ENCODE results near the gene DDIT4.

DDIT4 gene

GRCh38 chr10:72274730-72275350 lies 1.1 kb downstream of the DDIT4 start:
- peak overlapping the region; percentile 69 for H3K4me2 ChIP-seq (ENCODE audit: insufficient read depth, low read length, poor library complexity, severe bottlenecking)
- H2BK12ac ChIP-seq (ENCODE audit: low read length), result no peak overlapping the region
- no peak overlapping the region for H2BK15ac ChIP-seq (ENCODE audit: low read length)
- no peaks in the 10 kb centered on the region for H3K9me3 ChIP-seq (replicated peaks in 1 of 2; ENCODE audit: control insufficient read depth in 2 of 2, insufficient read depth in 1 of 2, low read depth in 1 of 2, low read length in 2 of 2)
- no peaks in the 10 kb centered on the region for H3K27me3 ChIP-seq (ENCODE audit: control insufficient read depth in 3 of 3, insufficient read depth in 3 of 3, low read depth in 1 of 3, low read length in 3 of 3)
- H3K9ac ChIP-seq (ENCODE audit: low read depth, low read length, poor library complexity), result peak overlapping the region; percentile 99
- peak overlapping the region; percentile 89 to 93 for H3K4me3 ChIP-seq (ENCODE audit: low read length in 2 of 2)
- H2BK5ac ChIP-seq (ENCODE audit: low read length), result peak overlapping the region; percentile 96
- H4K91ac ChIP-seq (ENCODE audit: low read depth, low read length, poor library complexity), result no peak overlapping the region
- no peak overlapping the region for H4K8ac ChIP-seq (ENCODE audit: low read depth, low read length)
- peak overlapping the region; percentile 29 for H3K18ac ChIP-seq (ENCODE audit: low read length)
- no peak overlapping the region for H2BK120ac ChIP-seq (ENCODE audit: low read depth, low read length)
- no peak overlapping the region for H3K27ac ChIP-seq (replicated peaks; ENCODE audit: low read length)
- no CpG with 5 or more reads among the region's 26 CpGs for WGBS, 2 donors (ENCODE audit: extremely low coverage in 2 of 2, insufficient read length in 2 of 2, insufficient replicate concordance in 1 of 2)
- H2AFZ ChIP-seq (ENCODE audit: low read length), result no peak overlapping the region
- H3K4me1 ChIP-seq (ENCODE audit: control insufficient read depth in 2 of 2, insufficient read depth in 1 of 2, low read depth in 1 of 2, low read length in 2 of 2), result peaks cover 26 to 41% of the 10 kb centered on the region in 2 donors
- H2AK5ac ChIP-seq (ENCODE audit: low read depth, low read length), result no peak overlapping the region
- H3K79me1 ChIP-seq (ENCODE audit: low read depth, low read length), result peaks cover 11% of the 10 kb centered on the region
- DNase-seq (ENCODE audit: low spot score), result no peak
- H3K36me3 ChIP-seq (replicated peaks in 1 of 2; ENCODE audit: control insufficient read depth in 2 of 2, insufficient read depth in 2 of 2, low read length in 2 of 2), result peaks cover 15 to 22% of the 10 kb centered on the region in 2 donors
- no peak overlapping the region for H3K14ac ChIP-seq (ENCODE audit: low read length)
- peak overlapping the region; percentile 100 for H3K23ac ChIP-seq (ENCODE audit: low read depth, low read length, poor library complexity)
- no peak overlapping the region for H3K4ac ChIP-seq (ENCODE audit: low read length)

DNA sequence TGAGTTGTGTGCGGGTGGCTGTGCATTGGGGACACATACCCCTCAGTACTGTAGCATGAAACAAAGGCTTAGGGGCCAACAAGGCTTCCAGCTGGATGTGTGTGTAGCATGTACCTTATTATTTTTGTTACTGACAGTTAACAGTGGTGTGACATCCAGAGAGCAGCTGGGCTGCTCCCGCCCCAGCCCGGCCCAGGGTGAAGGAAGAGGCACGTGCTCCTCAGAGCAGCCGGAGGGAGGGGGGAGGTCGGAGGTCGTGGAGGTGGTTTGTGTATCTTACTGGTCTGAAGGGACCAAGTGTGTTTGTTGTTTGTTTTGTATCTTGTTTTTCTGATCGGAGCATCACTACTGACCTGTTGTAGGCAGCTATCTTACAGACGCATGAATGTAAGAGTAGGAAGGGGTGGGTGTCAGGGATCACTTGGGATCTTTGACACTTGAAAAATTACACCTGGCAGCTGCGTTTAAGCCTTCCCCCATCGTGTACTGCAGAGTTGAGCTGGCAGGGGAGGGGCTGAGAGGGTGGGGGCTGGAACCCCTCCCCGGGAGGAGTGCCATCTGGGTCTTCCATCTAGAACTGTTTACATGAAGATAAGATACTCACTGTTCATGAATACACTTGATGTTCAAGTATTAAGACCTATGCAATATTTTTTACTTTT lies 1.8 kb downstream of the DDIT4 start:
- Histone ChIP-seq H3K23ac (ENCODE audit: low read depth, low read length, poor library complexity) (peak overlapping the region; percentile 46), H3K36me3 (replicated peaks in 1 of 2; ENCODE audit: control insufficient read depth in 2 of 2, insufficient read depth in 2 of 2, low read length in 2 of 2) (peaks cover 15 to 22% of the 10 kb centered on the region in 2 donors), H3K27ac (replicated peaks; ENCODE audit: low read length) (no peak overlapping the region), H4K91ac (ENCODE audit: low read depth, low read length, poor library complexity) (no peak overlapping the region), H2BK15ac (ENCODE audit: low read length) (no peak overlapping the region), H3K79me1 (ENCODE audit: low read depth, low read length) (peaks cover 11% of the 10 kb centered on the region), H3K4ac (ENCODE audit: low read length) (no peak overlapping the region), H3K9me3 (replicated peaks in 1 of 2; ENCODE audit: control insufficient read depth in 2 of 2, insufficient read depth in 1 of 2, low read depth in 1 of 2, low read length in 2 of 2) (no peaks in the 10 kb centered on the region), H2BK12ac (ENCODE audit: low read length) (no peak overlapping the region), H3K4me1 (ENCODE audit: control insufficient read depth in 2 of 2, insufficient read depth in 1 of 2, low read depth in 1 of 2, low read length in 2 of 2) (peaks cover 25 to 41% of the 10 kb centered on the region in 2 donors), H3K4me3 (ENCODE audit: low read length in 2 of 2) (peak overlapping the region; percentile 89 to 93), H3K9ac (ENCODE audit: low read depth, low read length, poor library complexity) (peak overlapping the region; percentile 64), H2BK120ac (ENCODE audit: low read depth, low read length) (no peak overlapping the region), H3K18ac (ENCODE audit: low read length) (no peak overlapping the region), H4K8ac (ENCODE audit: low read depth, low read length) (no peak overlapping the region), H3K4me2 (ENCODE audit: insufficient read depth, low read length, poor library complexity, severe bottlenecking) (peak overlapping the region; percentile 69), H2AFZ (ENCODE audit: low read length) (no peak overlapping the region), H3K27me3 (ENCODE audit: control insufficient read depth in 3 of 3, insufficient read depth in 3 of 3, low read depth in 1 of 3, low read length in 3 of 3) (no peaks in the 10 kb centered on the region), H2BK5ac (ENCODE audit: low read length) (no peak overlapping the region), H2AK5ac (ENCODE audit: low read depth, low read length) (no peak overlapping the region), H3K14ac (ENCODE audit: low read length) (peak overlapping the region; percentile 11)
- no CpG with 5 or more reads among the region's 12 CpGs for WGBS, 2 donors (ENCODE audit: extremely low coverage in 2 of 2, insufficient read length in 2 of 2, insufficient replicate concordance in 1 of 2)
- no peak for DNase-seq (ENCODE audit: low spot score)

DNA sequence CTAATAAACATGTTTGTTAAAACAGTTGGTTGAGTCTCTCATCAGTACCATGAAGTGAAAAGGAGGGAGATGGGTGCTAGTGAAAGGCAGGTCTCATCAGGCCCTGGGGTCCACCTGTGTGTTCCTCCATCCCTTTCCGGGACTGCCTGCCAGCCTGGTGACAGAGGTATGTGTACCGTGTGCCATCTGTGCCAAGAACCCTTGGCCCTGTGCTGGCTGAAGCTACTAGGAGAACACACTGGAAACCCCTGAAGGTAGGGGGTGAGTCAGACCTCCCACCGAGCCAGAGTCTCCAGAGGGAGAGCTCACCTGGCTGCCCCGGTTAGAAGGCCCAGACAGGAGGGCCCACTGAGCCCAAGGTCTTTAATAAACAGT lies 2.3 kb downstream of the DDIT4 start:
- Histone ChIP-seq H2BK15ac (ENCODE audit: low read length) (no peak overlapping the region), H2BK12ac (ENCODE audit: low read length) (no peak overlapping the region), H3K4me3 (ENCODE audit: low read length in 2 of 2) (peak overlapping the region in 1 of 2 donors; percentile 93), H3K27me3 (ENCODE audit: control insufficient read depth in 3 of 3, insufficient read depth in 3 of 3, low read depth in 1 of 3, low read length in 3 of 3) (no peaks in the 10 kb centered on the region), H3K4me2 (ENCODE audit: insufficient read depth, low read length, poor library complexity, severe bottlenecking) (no peak overlapping the region), H3K36me3 (replicated peaks in 1 of 2; ENCODE audit: control insufficient read depth in 2 of 2, insufficient read depth in 2 of 2, low read length in 2 of 2) (peaks cover 15 to 22% of the 10 kb centered on the region in 2 donors), H3K18ac (ENCODE audit: low read length) (peak overlapping the region; percentile 41), H3K4me1 (ENCODE audit: control insufficient read depth in 2 of 2, insufficient read depth in 1 of 2, low read depth in 1 of 2, low read length in 2 of 2) (peaks cover 20 to 36% of the 10 kb centered on the region in 2 donors), H2BK5ac (ENCODE audit: low read length) (no peak overlapping the region), H4K8ac (ENCODE audit: low read depth, low read length) (no peak overlapping the region), H3K23ac (ENCODE audit: low read depth, low read length, poor library complexity) (no peak overlapping the region), H3K79me1 (ENCODE audit: low read depth, low read length) (peaks cover 11% of the 10 kb centered on the region), H4K91ac (ENCODE audit: low read depth, low read length, poor library complexity) (no peak overlapping the region), H2AFZ (ENCODE audit: low read length) (no peak overlapping the region), H3K14ac (ENCODE audit: low read length) (no peak overlapping the region), H3K9ac (ENCODE audit: low read depth, low read length, poor library complexity) (peak overlapping the region; percentile 50), H3K9me3 (replicated peaks in 1 of 2; ENCODE audit: control insufficient read depth in 2 of 2, insufficient read depth in 1 of 2, low read depth in 1 of 2, low read length in 2 of 2) (no peaks in the 10 kb centered on the region), H3K27ac (replicated peaks; ENCODE audit: low read length) (no peak overlapping the region), H3K4ac (ENCODE audit: low read length) (no peak overlapping the region), H2BK120ac (ENCODE audit: low read depth, low read length) (no peak overlapping the region), H2AK5ac (ENCODE audit: low read depth, low read length) (no peak overlapping the region)
- no peak for DNase-seq (ENCODE audit: low spot score)
- no CpG with 5 or more reads among the region's 4 CpGs for WGBS, 2 donors (ENCODE audit: extremely low coverage in 2 of 2, insufficient read length in 2 of 2, insufficient replicate concordance in 1 of 2)

All from neuronal stem cell (in vitro differentiated cells).